Measurements from ENCODE around the gene MAP3K3.

- TF ChIP-seq, protein P1, sequence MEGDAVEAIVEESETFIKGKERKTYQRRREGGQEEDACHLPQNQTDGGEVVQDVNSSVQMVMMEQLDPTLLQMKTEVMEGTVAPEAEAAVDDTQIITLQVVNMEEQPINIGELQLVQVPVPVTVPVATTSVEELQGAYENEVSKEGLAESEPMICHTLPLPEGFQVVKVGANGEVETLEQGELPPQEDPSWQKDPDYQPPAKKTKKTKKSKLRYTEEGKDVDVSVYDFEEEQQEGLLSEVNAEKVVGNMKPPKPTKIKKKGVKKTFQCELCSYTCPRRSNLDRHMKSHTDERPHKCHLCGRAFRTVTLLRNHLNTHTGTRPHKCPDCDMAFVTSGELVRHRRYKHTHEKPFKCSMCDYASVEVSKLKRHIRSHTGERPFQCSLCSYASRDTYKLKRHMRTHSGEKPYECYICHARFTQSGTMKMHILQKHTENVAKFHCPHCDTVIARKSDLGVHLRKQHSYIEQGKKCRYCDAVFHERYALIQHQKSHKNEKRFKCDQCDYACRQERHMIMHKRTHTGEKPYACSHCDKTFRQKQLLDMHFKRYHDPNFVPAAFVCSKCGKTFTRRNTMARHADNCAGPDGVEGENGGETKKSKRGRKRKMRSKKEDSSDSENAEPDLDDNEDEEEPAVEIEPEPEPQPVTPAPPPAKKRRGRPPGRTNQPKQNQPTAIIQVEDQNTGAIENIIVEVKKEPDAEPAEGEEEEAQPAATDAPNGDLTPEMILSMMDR (IDR thresholded peaks at IDR 0.05; ENCODE audit: poor library complexity, severe bottlenecking), result no peak
- TF ChIP-seq TAF1 (IDR thresholded peaks at IDR 0.05; ENCODE audit: low read depth) (no peak), EZH2 (IDR thresholded peaks at IDR 0.05; ENCODE audit: borderline replicate concordance, insufficient read depth, low read length, poor library complexity, severe bottlenecking) (no peak), RAD21 (conservative IDR thresholded peaks at IDR 0.05) (no peak), SMC3 (conservative IDR thresholded peaks at IDR 0.05; ENCODE audit: poor library complexity) (no peak), POLR2AphosphoS5 (IDR thresholded peaks at IDR 0.05) (no peak)
These were observed 19.7 kb downstream of the MAP3K3 start for GRCh38 chr17:63641692-63642448.
